H9 (cell line): ENCODE measurements around the gene RARA. TPM values are rescaled to one million over a fixed set of nuclear protein-coding genes. Genes with fewer than 3 reads are reported as not detected.

Experiments
- DNase-seq: peaks from one replicate; pipeline ENCODE4 v3.0.0-alpha.2; 2017
- H2AFZ ChIP-seq: one replicate; pipeline ENCODE4 v1.6.1; 2013; ENCODE audit warnings: mild to moderate bottlenecking, low read length, control low read depth, moderate library complexity
- H2AK5ac ChIP-seq: 2 replicates; pipeline ENCODE4 v1.6.1; 2013; ENCODE audit warnings: low read length, control low read depth, mixed read lengths; ENCODE audit not compliant: insufficient read length
- H2BK120ac ChIP-seq: one replicate; pipeline ENCODE4 v1.6.1; 2013; ENCODE audit warnings: low read depth, mild to moderate bottlenecking, low read length, control low read depth, inconsistent platforms; ENCODE audit not compliant: poor library complexity, severe bottlenecking
- H2BK12ac ChIP-seq: 2 replicates; pipeline ENCODE4 v1.6.1; 2013; ENCODE audit warnings: low read length, control low read depth, mixed read lengths, low read depth; ENCODE audit not compliant: insufficient read length
- H2BK15ac ChIP-seq: 2 replicates; pipeline ENCODE4 v1.6.1; 2013; ENCODE audit warnings: low read depth, low read length, control low read depth
- H2BK20ac ChIP-seq: one replicate; pipeline ENCODE4 v1.6.1; 2013; ENCODE audit warnings: low read depth, mild to moderate bottlenecking, low read length, control low read depth, inconsistent platforms; ENCODE audit not compliant: poor library complexity, severe bottlenecking
- H2BK5ac ChIP-seq: 2 replicates; pipeline ENCODE4 v1.6.1; 2013; ENCODE audit warnings: low read length, control low read depth, mixed read lengths; ENCODE audit not compliant: insufficient read length
- H3K14ac ChIP-seq: 2 replicates; pipeline ENCODE4 v1.6.1; 2013; ENCODE audit warnings: low read length, control low read depth; ENCODE audit not compliant: insufficient read depth
- H3K18ac ChIP-seq: 2 replicates; pipeline ENCODE4 v1.6.1; 2013; ENCODE audit warnings: low read depth, mild to moderate bottlenecking, mixed read lengths, low read length, control low read depth; ENCODE audit not compliant: insufficient read length
- H3K23ac ChIP-seq: 2 replicates; pipeline ENCODE4 v1.6.1; 2013; ENCODE audit warnings: low read length, control low read depth, mixed read lengths, low read depth; ENCODE audit not compliant: insufficient read length
- H3K23me2 ChIP-seq: 2 replicates; pipeline ENCODE4 v1.6.1; 2013; ENCODE audit warnings: low read depth, mild to moderate bottlenecking, mixed read lengths, low read length, control low read depth; ENCODE audit not compliant: insufficient read length, poor library complexity, severe bottlenecking
- H3K27ac ChIP-seq: 2 replicates; pipeline ENCODE4 v1.5.1; 2013; ENCODE audit warnings: low read length, control low read depth, mixed read lengths, low read depth; ENCODE audit not compliant: insufficient read length
- H3K27me3 ChIP-seq: 2 replicates; pipeline ENCODE4 v1.6.1; 2013; ENCODE audit warnings: low read length, control low read depth, inconsistent platforms; ENCODE audit not compliant: insufficient read depth
- H3K4ac ChIP-seq: 2 replicates; pipeline ENCODE4 v1.6.1; 2013; ENCODE audit warnings: low read depth, mild to moderate bottlenecking, control low read depth, inconsistent platforms, low read length, moderate library complexity
- H3K4me1 ChIP-seq: 2 replicates; pipeline ENCODE4 v1.6.1; 2013; ENCODE audit warnings: low read length, control low read depth, inconsistent platforms; ENCODE audit not compliant: insufficient read depth
- H3K4me2 ChIP-seq: 2 replicates; pipeline ENCODE4 v1.6.1; 2013; ENCODE audit warnings: low read length, control low read depth, mixed read lengths; ENCODE audit not compliant: insufficient read length, insufficient read depth
- H3K56ac ChIP-seq: 2 replicates; pipeline ENCODE4 v1.6.1; 2013; ENCODE audit warnings: low read depth, mild to moderate bottlenecking, mixed read lengths, low read length, control low read depth; ENCODE audit not compliant: insufficient read length
- H3K79me1 ChIP-seq: 2 replicates; pipeline ENCODE4 v1.6.1; 2013; ENCODE audit warnings: low read depth, mild to moderate bottlenecking, moderate library complexity, low read length, control low read depth, inconsistent platforms; ENCODE audit not compliant: insufficient read depth, poor library complexity, severe bottlenecking
- H3K79me2 ChIP-seq: 2 replicates; pipeline ENCODE4 v1.6.1; 2013; ENCODE audit warnings: low read length, control low read depth, inconsistent platforms; ENCODE audit not compliant: insufficient read depth
- H3K9ac ChIP-seq: 2 replicates; pipeline ENCODE4 v1.6.1; 2013; ENCODE audit warnings: low read length, control low read depth, mixed read lengths; ENCODE audit not compliant: insufficient read length; ENCODE audit errors: extremely low read depth
- H3K9me3 ChIP-seq: one replicate; pipeline ENCODE4 v1.6.1; 2013; ENCODE audit warnings: low read depth, low read length, inconsistent platforms; ENCODE audit not compliant: control insufficient read depth
- H3T11ph ChIP-seq: one replicate; pipeline ENCODE4 v1.6.1; 2013; ENCODE audit warnings: mild to moderate bottlenecking, low read length, control low read depth, inconsistent platforms
- H4K20me1 ChIP-seq: one replicate; pipeline ENCODE4 v1.6.1; 2013; ENCODE audit not compliant: control insufficient read depth, insufficient read length, insufficient read depth
- H4K5ac ChIP-seq: 2 replicates; pipeline ENCODE4 v1.6.1; 2013; ENCODE audit warnings: low read depth, mild to moderate bottlenecking, mixed read lengths, low read length, control low read depth; ENCODE audit not compliant: insufficient read length
- H4K8ac ChIP-seq: replicated peaks from 2 replicates; pipeline ENCODE4 v1.6.1; 2013; ENCODE audit warnings: low read length, control low read depth, mixed read lengths, low read depth; ENCODE audit not compliant: insufficient read length
- H4K91ac ChIP-seq: 2 replicates; pipeline ENCODE4 v1.6.1; 2013; ENCODE audit warnings: low read depth, mild to moderate bottlenecking, moderate library complexity, mixed read lengths, low read length, control low read depth; ENCODE audit not compliant: insufficient read length
- H3K27ac Mint-ChIP-seq, 3 experiments: 2 replicates in 2 of 3; 3 replicates in 1 of 3; pipeline ENCODE4 v1.8.0; 2020 to 2021; ENCODE audit warnings: mixed read lengths in 3 of 3, mild to moderate bottlenecking in 1 of 3, moderate library complexity in 1 of 3
- H3K27me3 Mint-ChIP-seq: 2 replicates; pipeline ENCODE4 v1.8.0; 2021; ENCODE audit warnings: low read depth, mild to moderate bottlenecking, moderate library complexity, mixed read lengths
- H3K36me3 Mint-ChIP-seq, 3 experiments: 2 replicates in 2 of 3; 3 replicates in 1 of 3; pipeline ENCODE4 v1.8.0; 2020 to 2021; ENCODE audit warnings: low read depth in 3 of 3, mixed read lengths in 3 of 3; ENCODE audit not compliant: insufficient read depth in 1 of 3
- H3K4me1 Mint-ChIP-seq, 2 experiments: 2 replicates each; pipeline ENCODE4 v1.8.0; 2020; ENCODE audit warnings: mixed read lengths in 2 of 2
- H3K4me3 Mint-ChIP-seq, 2 experiments: 2 replicates in 1 of 2; 3 replicates in 1 of 2; pipeline ENCODE4 v1.8.0; 2020 to 2021; ENCODE audit warnings: mild to moderate bottlenecking in 2 of 2, mixed read lengths in 2 of 2, moderate library complexity in 1 of 2
- H3K9me3 Mint-ChIP-seq, 2 experiments: 2 replicates in 1 of 2; 3 replicates in 1 of 2; pipeline ENCODE4 v1.8.0; 2020; ENCODE audit warnings: mild to moderate bottlenecking in 2 of 2, mixed read lengths in 2 of 2, moderate library complexity in 1 of 2
- CTCF ChIP-seq: fragments of 200-600 bp; sonication (generic); conservative IDR thresholded peaks from 3 replicates; pipeline ENCODE4 v1.8.0; 2021; ENCODE audit warnings: antibody characterized with exemption, mild to moderate bottlenecking
- WGBS: extraction: QIAGEN DNeasy Blood & Tissue Kit; methylation state at CpG from one replicate; pipeline ENCODE4 v1.1.7; 2013; ENCODE audit warnings: missing lambda C conversion rate, low lambda C conversion rate, mixed read lengths; ENCODE audit not compliant: insufficient read length; ENCODE audit errors: extremely low coverage; 5-methylcytosine and 5-hydroxymethylcytosine counted together
- total RNA-seq: library from RNA; stranded (reverse); gene quantifications from 2 replicates; pipeline ENCODE4 v1.2.1, GENCODE V29; 2021

RARA gene
- total RNA-seq, 1 experiment from 2014 or later: 17.6 TPM

- no CpG with 5 or more reads among the region's 1 CpG for WGBS
- Mint-ChIP-seq H3K4me1 (peaks cover 52 to 58% of the 10 kb centered on the region in 2 experiments), H3K36me3 (peaks cover 52 to 89% (median 71%) of the 10 kb centered on the region in 3 experiments), H3K27me3 (no peaks in the 10 kb centered on the region), H3K27ac (peak overlapping the region in 2 of 3 experiments; percentile 5 to 49; a peak in 2 of 7 replicates), H3K4me3 (0 out of 5 replicates have a peak overlapping the region, but pooled peaks of 1 of the 2 experiments have one; percentile 5), H3K9me3 (no peaks in the 10 kb centered on the region)
- no peak overlapping the region for H4K8ac ChIP-seq
- no peak overlapping the region for H3K4me2 ChIP-seq
- H2BK12ac ChIP-seq: no peak overlapping the region
- H2AFZ ChIP-seq: no peak overlapping the region
- no peak for DNase-seq
- peaks cover 5% of the 10 kb centered on the region for H3K79me1 ChIP-seq
- peaks cover 11% of the 10 kb centered on the region; the same call in 1 of the 2 replicates for H3K79me2 ChIP-seq
- H4K5ac ChIP-seq: no peak overlapping the region
- H3K4me1 ChIP-seq: peaks cover 6% of the 10 kb centered on the region; the same call in 1 of the 2 replicates
- no peak overlapping the region for H3K14ac ChIP-seq
- H3K9ac ChIP-seq: no peak overlapping the region
- no peak overlapping the region for H3K56ac ChIP-seq
- H2BK20ac ChIP-seq: no peak overlapping the region
- no peaks in the 10 kb centered on the region for H3K27me3 ChIP-seq
- H3K9me3 ChIP-seq: no peaks in the 10 kb centered on the region
- H3K4ac ChIP-seq: no peak overlapping the region
- no peak overlapping the region for H3K23ac ChIP-seq
- H4K91ac ChIP-seq: no peak overlapping the region
- no peak overlapping the region for H3K27ac ChIP-seq
- TF ChIP-seq CTCF: no peak
- no peaks in the 10 kb centered on the region for H4K20me1 ChIP-seq
- H3K23me2 ChIP-seq: no peaks in the 10 kb centered on the region
- H3T11ph ChIP-seq: no peak overlapping the region
- no peak overlapping the region for H2BK5ac ChIP-seq
- H2AK5ac ChIP-seq: no peak overlapping the region
- H3K18ac ChIP-seq: no peak overlapping the region
- H2BK120ac ChIP-seq: no peak overlapping the region
- no peak overlapping the region for H2BK15ac ChIP-seq
Measured at GRCh38 chr17:40293363-40293762, 15.6 kb upstream of the RARA start.
